ENCODE measurements around the gene TEDC2.

TEDC2 gene

DNA sequence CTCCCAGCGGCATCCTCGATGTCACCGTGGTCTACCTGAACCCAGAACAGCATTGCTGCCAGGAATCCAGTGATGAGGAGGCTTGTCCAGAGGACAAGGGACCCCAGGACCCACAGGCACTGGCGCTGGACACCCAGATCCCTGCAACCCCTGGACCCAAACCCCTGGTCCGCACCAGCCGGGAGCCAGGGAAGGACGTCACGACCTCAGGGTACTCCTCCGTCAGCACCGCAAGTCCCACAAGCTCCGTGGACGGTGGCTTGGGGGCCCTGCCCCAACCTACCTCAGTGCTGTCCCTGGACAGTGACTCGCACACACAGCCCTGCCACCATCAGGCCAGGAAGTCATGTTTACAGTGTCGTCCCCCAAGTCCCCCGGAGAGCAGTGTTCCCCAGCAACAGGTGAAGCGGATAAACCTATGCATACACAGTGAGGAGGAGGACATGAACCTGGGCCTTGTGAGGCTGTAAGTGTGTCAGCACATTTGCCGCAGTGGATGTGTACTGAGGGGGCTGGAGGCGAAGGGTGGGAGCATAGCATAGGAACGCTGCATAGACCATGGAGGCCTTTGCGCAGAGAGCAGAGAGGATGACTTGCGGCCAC lies 3.3 kb upstream of the TEDC2 start:
- CTCF ChIA-PET = interaction anchor here (1.3 to 3.1 kb wide), 2 partner anchors 12 to 27 kb away, joined by 3 to 11 read pairs; partner anchors contain the start of gene CCNF
- DNase-seq (ENCODE audit: extremely low spot score) = no peak
- TF ChIP-seq, protein P1, sequence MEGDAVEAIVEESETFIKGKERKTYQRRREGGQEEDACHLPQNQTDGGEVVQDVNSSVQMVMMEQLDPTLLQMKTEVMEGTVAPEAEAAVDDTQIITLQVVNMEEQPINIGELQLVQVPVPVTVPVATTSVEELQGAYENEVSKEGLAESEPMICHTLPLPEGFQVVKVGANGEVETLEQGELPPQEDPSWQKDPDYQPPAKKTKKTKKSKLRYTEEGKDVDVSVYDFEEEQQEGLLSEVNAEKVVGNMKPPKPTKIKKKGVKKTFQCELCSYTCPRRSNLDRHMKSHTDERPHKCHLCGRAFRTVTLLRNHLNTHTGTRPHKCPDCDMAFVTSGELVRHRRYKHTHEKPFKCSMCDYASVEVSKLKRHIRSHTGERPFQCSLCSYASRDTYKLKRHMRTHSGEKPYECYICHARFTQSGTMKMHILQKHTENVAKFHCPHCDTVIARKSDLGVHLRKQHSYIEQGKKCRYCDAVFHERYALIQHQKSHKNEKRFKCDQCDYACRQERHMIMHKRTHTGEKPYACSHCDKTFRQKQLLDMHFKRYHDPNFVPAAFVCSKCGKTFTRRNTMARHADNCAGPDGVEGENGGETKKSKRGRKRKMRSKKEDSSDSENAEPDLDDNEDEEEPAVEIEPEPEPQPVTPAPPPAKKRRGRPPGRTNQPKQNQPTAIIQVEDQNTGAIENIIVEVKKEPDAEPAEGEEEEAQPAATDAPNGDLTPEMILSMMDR (IDR thresholded peaks at IDR 0.05; ENCODE audit: control extremely low read depth, extremely low read depth, low read depth, missing control alignments) = no peak
- POLR2A ChIA-PET = no interaction called here

DNA sequence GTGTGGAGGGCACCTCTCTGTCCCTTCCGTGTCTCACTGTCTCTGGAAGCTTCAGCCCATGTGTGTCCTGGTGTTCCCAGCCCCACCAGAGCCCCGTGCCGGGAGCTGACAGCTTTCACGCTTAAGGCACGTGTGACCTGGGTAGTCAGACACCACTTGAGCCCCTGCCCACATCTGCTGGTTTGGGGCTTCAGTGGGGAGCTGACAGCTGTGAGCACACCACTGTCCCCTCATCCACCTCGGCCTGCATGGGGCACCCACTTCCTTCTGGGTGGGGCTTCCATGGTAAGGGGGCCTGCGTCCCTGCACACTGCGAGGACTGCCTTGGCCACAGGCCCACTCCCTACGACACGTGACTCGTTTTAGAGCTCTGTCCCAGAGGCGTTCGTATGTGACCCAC lies 2.6 kb upstream of the TEDC2 start:
- TF ChIP-seq, protein P1 (IDR thresholded peaks at IDR 0.05; ENCODE audit: control extremely low read depth, extremely low read depth, low read depth, missing control alignments) = no peak
- ChIA-PET CTCF (interaction anchor here (1.3 to 3.2 kb wide), 3 partner anchors 11 to 28 kb away, joined by 3 to 11 read pairs (median 11); partner anchors contain the start of genes CCNF and NTN3), POLR2A (no interaction called here)
- no peak for DNase-seq (ENCODE audit: extremely low spot score)

DNA sequence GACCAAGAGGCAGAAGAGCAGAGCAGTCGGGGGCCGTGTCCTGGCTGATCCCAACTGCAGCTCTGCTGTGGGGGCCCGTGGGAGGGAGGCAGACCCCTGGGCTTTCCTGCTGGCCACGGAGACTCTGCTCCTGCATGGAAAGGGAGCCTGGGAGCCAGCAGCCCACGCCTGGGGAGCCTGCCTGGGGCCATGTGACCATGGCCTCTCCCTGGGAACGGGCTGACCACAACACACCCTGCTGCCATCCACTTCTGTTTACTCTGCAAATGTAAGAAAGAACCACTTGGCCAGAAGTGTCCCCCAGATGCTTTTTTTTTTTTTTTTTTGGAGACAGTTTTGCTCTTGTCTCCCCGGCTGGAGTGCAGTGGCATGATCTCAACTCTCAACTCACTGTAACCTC lies 2.0 kb upstream of the TEDC2 start:
- POLR2A ChIA-PET = no interaction called here
- no peak for DNase-seq (ENCODE audit: extremely low spot score)
- TF ChIP-seq, protein P1 (IDR thresholded peaks at IDR 0.05; ENCODE audit: control extremely low read depth, extremely low read depth, low read depth, missing control alignments) = no peak
- CTCF ChIA-PET = interaction anchor here (1.3 to 3.2 kb wide), 2 partner anchors 11 to 12 kb away, joined by 3 to 11 read pairs; partner anchors contain the start of gene NTN3

GRCh38 chr16:2458887-2459646 lies 842 bp upstream of the TEDC2 start:
- CTCF ChIA-PET = interaction anchor here (0.9 to 3.2 kb wide), 10 partner anchors 8 to 119 kb away, joined by 3 to 11 read pairs (median 3); partner anchors contain the start of genes ABCA3 and NTN3
- DNase-seq (ENCODE audit: extremely low spot score) = no peak
- POLR2A ChIA-PET = interaction anchor here (1.1 kb wide), 1 partner anchor 16 kb away, joined by 3 read pairs; the partner anchor contains the start of gene TBC1D24
- TF ChIP-seq, protein P1 (IDR thresholded peaks at IDR 0.05; ENCODE audit: control extremely low read depth, extremely low read depth, low read depth, missing control alignments) = no peak

DNA sequence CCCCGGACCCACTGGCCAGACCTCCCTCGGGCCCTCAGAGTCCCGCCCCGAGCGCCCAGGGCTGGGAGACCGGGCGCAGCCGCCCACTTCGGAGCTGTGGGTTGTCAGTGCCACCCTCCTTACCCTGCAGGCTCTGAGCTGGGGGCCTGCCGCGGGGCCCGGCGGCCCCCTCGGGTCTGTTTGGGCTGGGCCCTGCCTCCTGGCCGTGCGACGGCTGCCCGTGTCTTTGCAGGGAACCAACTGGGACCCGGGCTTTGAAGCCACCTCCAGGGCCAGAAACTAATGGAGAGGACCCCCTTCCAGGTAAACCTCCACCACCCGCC lies 443 bp downstream of the TEDC2 start:
- POLR2A ChIA-PET = interaction anchor here (0.5 to 1.1 kb wide), 3 partner anchors 15 to 438 kb away, joined by 3 to 4 read pairs (median 3); partner anchors contain the start of gene TBC1D24
- no peak for DNase-seq (ENCODE audit: extremely low spot score)
- TF ChIP-seq, protein P1 (IDR thresholded peaks at IDR 0.05; ENCODE audit: control extremely low read depth, extremely low read depth, low read depth, missing control alignments) = no peak
- CTCF ChIA-PET = interaction anchor here (0.9 to 3.2 kb wide), 5 partner anchors 10 to 120 kb away, joined by 3 to 11 read pairs (median 3); partner anchors contain the start of genes ABCA3 and NTN3

DNA sequence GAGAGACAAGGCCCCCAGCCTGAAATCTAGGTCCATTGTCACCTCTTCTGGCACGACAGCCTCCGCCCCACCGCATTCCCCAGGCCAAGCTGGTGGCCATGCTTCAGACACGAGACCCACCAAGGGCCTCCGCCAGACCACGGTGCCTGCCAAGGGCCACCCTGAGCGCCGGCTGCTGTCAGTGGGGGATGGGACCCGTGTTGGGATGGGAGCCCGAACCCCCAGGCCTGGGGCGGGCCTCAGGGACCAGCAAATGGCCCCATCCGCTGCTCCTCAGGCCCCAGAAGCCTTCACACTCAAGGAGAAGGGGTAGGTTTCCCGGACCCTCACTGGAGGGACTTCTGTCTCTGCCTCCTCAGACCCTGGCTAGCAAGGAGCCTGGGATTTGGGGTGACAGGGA lies 1.0 kb downstream of the TEDC2 start:
- DNase-seq (ENCODE audit: extremely low spot score) = no peak
- ChIA-PET POLR2A (interaction anchor here (0.5 to 0.6 kb wide), 2 partner anchors 60 to 471 kb away, joined by 3 to 4 read pairs; no protein-coding TSS in a partner anchor), CTCF (interaction anchor here (1.0 to 1.1 kb wide), 2 partner anchors 40 to 118 kb away, joined by 3 to 4 read pairs; no protein-coding TSS in a partner anchor)
- TF ChIP-seq, protein P1 (IDR thresholded peaks at IDR 0.05; ENCODE audit: control extremely low read depth, extremely low read depth, low read depth, missing control alignments) = no peak
